Breast epithelium (tissue), 3 donors: Measurements from ENCODE around the gene GMIP.

Experiments used
- POLR2AphosphoS5 ChIP-seq, 3 donors: sonication (generic); formaldehyde crosslinking; IDR thresholded peaks; one replicate each; pipeline ENCODE4 v1.6.1; 2017; ENCODE audit warnings: antibody characterized with exemption in 3 of 3
- TF ChIP-seq, protein P1 (sequence below), 3 donors: fragments of 450-650 bp; IDR thresholded peaks; one replicate each; pipeline ENCODE4 v1.5.1; 2016 to 2017; ENCODE audit warnings: antibody characterized with exemption in 3 of 3, mild to moderate bottlenecking in 3 of 3, moderate library complexity in 3 of 3

- TF ChIP-seq, protein P1, sequence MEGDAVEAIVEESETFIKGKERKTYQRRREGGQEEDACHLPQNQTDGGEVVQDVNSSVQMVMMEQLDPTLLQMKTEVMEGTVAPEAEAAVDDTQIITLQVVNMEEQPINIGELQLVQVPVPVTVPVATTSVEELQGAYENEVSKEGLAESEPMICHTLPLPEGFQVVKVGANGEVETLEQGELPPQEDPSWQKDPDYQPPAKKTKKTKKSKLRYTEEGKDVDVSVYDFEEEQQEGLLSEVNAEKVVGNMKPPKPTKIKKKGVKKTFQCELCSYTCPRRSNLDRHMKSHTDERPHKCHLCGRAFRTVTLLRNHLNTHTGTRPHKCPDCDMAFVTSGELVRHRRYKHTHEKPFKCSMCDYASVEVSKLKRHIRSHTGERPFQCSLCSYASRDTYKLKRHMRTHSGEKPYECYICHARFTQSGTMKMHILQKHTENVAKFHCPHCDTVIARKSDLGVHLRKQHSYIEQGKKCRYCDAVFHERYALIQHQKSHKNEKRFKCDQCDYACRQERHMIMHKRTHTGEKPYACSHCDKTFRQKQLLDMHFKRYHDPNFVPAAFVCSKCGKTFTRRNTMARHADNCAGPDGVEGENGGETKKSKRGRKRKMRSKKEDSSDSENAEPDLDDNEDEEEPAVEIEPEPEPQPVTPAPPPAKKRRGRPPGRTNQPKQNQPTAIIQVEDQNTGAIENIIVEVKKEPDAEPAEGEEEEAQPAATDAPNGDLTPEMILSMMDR (IDR thresholded peaks at IDR 0.05) = no peak
- no peak for TF ChIP-seq POLR2AphosphoS5 (IDR thresholded peaks at IDR 0.05)
Observed at GRCh38 chr19:19687090-19687489, 43.6 kb upstream of the GMIP start.
